DOHH2 (cell line): ENCODE measurements around the gene SGCD.

Source experiments
- H3F3A ChIP-seq: fragments of 200-600 bp; sonication (generic), shearing (Covaris generic); 2 replicates; pipeline ENCODE4 v1.6.0; 2016; ENCODE audit warnings: antibody characterized with exemption, mild to moderate bottlenecking; ENCODE audit not compliant: control insufficient read depth, insufficient read depth
- H3K27ac ChIP-seq: fragments of 200-600 bp; sonication (generic); 2 replicates; pipeline ENCODE4 v1.5.1; 2014; ENCODE audit warnings: low read depth, mild to moderate bottlenecking, low read length, moderate library complexity
- H3K27me3 ChIP-seq: fragments of 200-600 bp; sonication (generic); 2 replicates; pipeline ENCODE4 v1.6.1; 2014; ENCODE audit warnings: mild to moderate bottlenecking, low read length, mixed read lengths; ENCODE audit not compliant: control insufficient read depth
- H3K36me3 ChIP-seq: fragments of 200-600 bp; sonication (generic); 2 replicates; pipeline ENCODE4 v1.6.1; 2014; ENCODE audit warnings: mild to moderate bottlenecking, low read length, moderate library complexity, mixed read lengths; ENCODE audit not compliant: control insufficient read depth
- H3K4me1 ChIP-seq: fragments of 200-600 bp; sonication (generic); 2 replicates; pipeline ENCODE4 v1.6.1; 2014; ENCODE audit warnings: mild to moderate bottlenecking, low read length, mixed read lengths; ENCODE audit not compliant: control insufficient read depth
- H3K4me2 ChIP-seq: fragments of 200-600 bp; sonication (generic); 2 replicates; pipeline ENCODE4 v1.6.0; 2014; ENCODE audit warnings: mild to moderate bottlenecking, low read length, moderate library complexity
- H3K4me3 ChIP-seq: fragments of 200-600 bp; sonication (generic); 2 replicates; pipeline ENCODE4 v1.5.1; 2014; ENCODE audit warnings: mild to moderate bottlenecking, low read length, mixed read lengths
- H3K79me2 ChIP-seq: fragments of 200-600 bp; sonication (generic); 2 replicates; pipeline ENCODE4 v1.6.1; 2014; ENCODE audit warnings: mild to moderate bottlenecking, low read length, mixed read lengths; ENCODE audit not compliant: control insufficient read depth
- H3K9me2 ChIP-seq: fragments of 200-600 bp; sonication (generic); replicated peaks from 2 replicates; pipeline ENCODE4 v1.6.1; 2014; ENCODE audit warnings: mild to moderate bottlenecking, low read length, mixed read lengths; ENCODE audit not compliant: control insufficient read depth
- H3K9me3 ChIP-seq: fragments of 200-600 bp; sonication (generic); 2 replicates; pipeline ENCODE4 v1.6.1; 2014; ENCODE audit warnings: antibody characterized with exemption, low read length, mixed read lengths; ENCODE audit not compliant: control insufficient read depth, insufficient read depth
- H4K20me1 ChIP-seq: fragments of 200-600 bp; sonication (generic); 2 replicates; pipeline ENCODE4 v1.6.0; 2014; ENCODE audit warnings: low read depth, mild to moderate bottlenecking, antibody characterized with exemption, low read length, moderate library complexity; ENCODE audit not compliant: control insufficient read depth, insufficient read depth
- EZH2phosphoT487 ChIP-seq: fragments of 200-600 bp; sonication (generic); IDR thresholded peaks from 2 replicates; pipeline ENCODE4 v1.6.1; 2017; ENCODE audit warnings: borderline replicate concordance, mild to moderate bottlenecking, antibody characterized with exemption, low read length, moderate library complexity, mixed read lengths
- TF ChIP-seq, protein P1 (sequence below): fragments of 200-600 bp; sonication (generic); IDR thresholded peaks from one replicate; pipeline ENCODE4 v1.5.1; 2014; ENCODE audit warnings: antibody characterized with exemption, mild to moderate bottlenecking, low read depth, low read length; ENCODE audit not compliant: poor library complexity, severe bottlenecking

SGCD gene

DNA sequence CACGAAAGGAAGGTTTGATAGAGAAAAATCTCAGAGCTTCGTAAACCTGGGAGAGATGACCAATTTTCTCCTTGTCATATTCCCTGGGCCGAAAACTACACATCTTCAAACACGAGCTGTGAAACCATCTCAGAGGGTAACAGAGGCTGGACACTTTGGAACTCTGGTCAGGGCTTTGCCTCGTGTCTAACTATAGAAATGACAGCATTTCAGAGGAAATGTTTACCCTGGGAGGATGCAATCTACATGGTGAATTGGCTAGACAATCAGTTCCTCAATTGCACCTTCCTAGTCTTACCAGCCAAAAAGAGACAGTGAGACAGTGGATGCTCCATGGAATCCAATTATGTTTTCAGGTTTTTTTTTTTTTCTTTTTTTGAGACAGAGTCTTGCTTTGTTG lies 414.6 kb downstream of the SGCD start:
- no peaks in the 10 kb centered on the region for H3K9me2 ChIP-seq
- H3K4me1 ChIP-seq, result no peaks in the 10 kb centered on the region
- no peaks in the 10 kb centered on the region for H3K79me2 ChIP-seq
- no peak overlapping the region for H3K4me2 ChIP-seq
- H3K27me3 ChIP-seq, result no peaks in the 10 kb centered on the region
- H3K36me3 ChIP-seq, result no peaks in the 10 kb centered on the region
- H4K20me1 ChIP-seq, result no peaks in the 10 kb centered on the region
- H3K4me3 ChIP-seq, result no peak overlapping the region
- TF ChIP-seq, protein P1, sequence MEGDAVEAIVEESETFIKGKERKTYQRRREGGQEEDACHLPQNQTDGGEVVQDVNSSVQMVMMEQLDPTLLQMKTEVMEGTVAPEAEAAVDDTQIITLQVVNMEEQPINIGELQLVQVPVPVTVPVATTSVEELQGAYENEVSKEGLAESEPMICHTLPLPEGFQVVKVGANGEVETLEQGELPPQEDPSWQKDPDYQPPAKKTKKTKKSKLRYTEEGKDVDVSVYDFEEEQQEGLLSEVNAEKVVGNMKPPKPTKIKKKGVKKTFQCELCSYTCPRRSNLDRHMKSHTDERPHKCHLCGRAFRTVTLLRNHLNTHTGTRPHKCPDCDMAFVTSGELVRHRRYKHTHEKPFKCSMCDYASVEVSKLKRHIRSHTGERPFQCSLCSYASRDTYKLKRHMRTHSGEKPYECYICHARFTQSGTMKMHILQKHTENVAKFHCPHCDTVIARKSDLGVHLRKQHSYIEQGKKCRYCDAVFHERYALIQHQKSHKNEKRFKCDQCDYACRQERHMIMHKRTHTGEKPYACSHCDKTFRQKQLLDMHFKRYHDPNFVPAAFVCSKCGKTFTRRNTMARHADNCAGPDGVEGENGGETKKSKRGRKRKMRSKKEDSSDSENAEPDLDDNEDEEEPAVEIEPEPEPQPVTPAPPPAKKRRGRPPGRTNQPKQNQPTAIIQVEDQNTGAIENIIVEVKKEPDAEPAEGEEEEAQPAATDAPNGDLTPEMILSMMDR, result no peak
- no peak for TF ChIP-seq EZH2phosphoT487
- no peaks in the 10 kb centered on the region for H3K9me3 ChIP-seq
- no peaks in the 10 kb centered on the region for H3F3A ChIP-seq
- H3K27ac ChIP-seq, result no peak overlapping the region

DNA sequence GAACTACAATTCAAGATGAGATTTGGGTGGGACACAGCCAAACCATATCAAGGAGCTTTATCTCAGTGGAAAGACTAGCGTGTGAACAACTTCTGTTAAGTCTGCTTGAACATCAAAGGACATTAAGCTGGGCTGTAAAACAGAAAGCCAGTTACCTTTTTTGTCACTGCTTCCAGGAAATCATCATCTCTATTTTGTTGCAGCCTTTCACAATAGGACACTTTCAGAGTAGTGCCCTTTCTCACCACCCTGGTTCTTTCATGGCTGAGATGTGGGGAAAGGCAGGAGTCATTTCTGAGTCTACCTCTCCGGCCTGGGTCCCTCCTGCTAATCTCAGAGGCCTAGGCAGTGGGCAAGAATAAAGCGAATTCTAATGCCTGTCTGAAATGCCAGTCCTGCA lies 426.9 kb downstream of the SGCD start:
- no peaks in the 10 kb centered on the region for H4K20me1 ChIP-seq
- H3K9me2 ChIP-seq, result no peaks in the 10 kb centered on the region
- peaks cover 11% of the 10 kb centered on the region for H3K4me1 ChIP-seq
- no peaks in the 10 kb centered on the region for H3K36me3 ChIP-seq
- H3K9me3 ChIP-seq, result no peaks in the 10 kb centered on the region
- TF ChIP-seq, protein P1, result no peak
- no peak for TF ChIP-seq EZH2phosphoT487
- no peaks in the 10 kb centered on the region for H3F3A ChIP-seq
- H3K27ac ChIP-seq, result no peak overlapping the region
- H3K4me3 ChIP-seq, result no peak overlapping the region
- H3K4me2 ChIP-seq, result no peak overlapping the region
- no peaks in the 10 kb centered on the region for H3K27me3 ChIP-seq
- H3K79me2 ChIP-seq, result no peaks in the 10 kb centered on the region

DNA sequence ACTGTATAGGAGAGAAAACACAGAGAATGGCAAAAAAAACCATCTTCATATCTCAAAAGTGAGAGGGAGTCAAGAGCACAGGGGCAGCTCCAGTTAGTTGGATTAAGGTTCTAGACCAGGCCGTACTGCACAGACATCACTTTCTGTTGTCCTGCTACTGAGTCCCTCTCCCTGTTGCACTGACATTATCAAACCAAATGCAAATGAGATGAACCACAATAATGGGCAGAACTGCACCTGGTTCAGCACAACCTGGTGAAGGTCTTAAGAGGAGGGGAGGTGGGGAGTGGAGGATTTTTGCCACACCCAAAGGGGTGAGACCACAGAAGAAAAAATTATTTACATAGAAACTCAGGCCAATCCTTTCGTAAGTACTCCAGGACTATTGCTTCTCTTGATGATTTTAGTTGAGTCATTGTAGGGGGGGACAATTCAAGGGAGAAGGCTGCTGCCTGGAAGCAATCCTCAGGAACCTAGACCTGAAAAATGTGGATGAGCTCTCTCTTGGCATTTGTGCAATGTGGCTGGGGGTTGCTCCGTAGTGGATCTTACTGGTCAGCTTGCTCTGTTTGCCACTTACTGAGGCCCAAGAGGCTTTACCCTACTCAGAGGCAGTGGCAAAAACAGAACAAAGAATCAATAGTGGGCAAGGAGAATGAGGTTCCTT lies 428.6 kb downstream of the SGCD start:
- Histone ChIP-seq H3F3A (no peaks in the 10 kb centered on the region), H3K4me2 (peak overlapping the region; percentile 9; the same call in 1 of the 2 replicates)

More for the DNA sequence above, 428.6 kb downstream of the SGCD start:
- Histone ChIP-seq H3K27ac (no peak overlapping the region), H4K20me1 (no peaks in the 10 kb centered on the region), H3K36me3 (no peaks in the 10 kb centered on the region), H3K4me1 (peaks cover 11% of the 10 kb centered on the region), H3K9me3 (no peaks in the 10 kb centered on the region), H3K4me3 (no peak overlapping the region), H3K79me2 (no peaks in the 10 kb centered on the region), H3K27me3 (no peaks in the 10 kb centered on the region), H3K9me2 (no peaks in the 10 kb centered on the region)
- TF ChIP-seq, protein P1, result no peak
- TF ChIP-seq EZH2phosphoT487, result no peak
